ENCODE data around the gene ACE. TPM values are rescaled to one million over a fixed set of nuclear protein-coding genes. Genes with fewer than 3 reads are reported as not detected.
A peak's percentile ranks its signal among the peaks of the same experiment; 100 is the strongest.

ACE gene
- total and polyA plus RNA-seq, 10 donors, result 0.61 to 17.3 (median 8.2) TPM

DNA sequence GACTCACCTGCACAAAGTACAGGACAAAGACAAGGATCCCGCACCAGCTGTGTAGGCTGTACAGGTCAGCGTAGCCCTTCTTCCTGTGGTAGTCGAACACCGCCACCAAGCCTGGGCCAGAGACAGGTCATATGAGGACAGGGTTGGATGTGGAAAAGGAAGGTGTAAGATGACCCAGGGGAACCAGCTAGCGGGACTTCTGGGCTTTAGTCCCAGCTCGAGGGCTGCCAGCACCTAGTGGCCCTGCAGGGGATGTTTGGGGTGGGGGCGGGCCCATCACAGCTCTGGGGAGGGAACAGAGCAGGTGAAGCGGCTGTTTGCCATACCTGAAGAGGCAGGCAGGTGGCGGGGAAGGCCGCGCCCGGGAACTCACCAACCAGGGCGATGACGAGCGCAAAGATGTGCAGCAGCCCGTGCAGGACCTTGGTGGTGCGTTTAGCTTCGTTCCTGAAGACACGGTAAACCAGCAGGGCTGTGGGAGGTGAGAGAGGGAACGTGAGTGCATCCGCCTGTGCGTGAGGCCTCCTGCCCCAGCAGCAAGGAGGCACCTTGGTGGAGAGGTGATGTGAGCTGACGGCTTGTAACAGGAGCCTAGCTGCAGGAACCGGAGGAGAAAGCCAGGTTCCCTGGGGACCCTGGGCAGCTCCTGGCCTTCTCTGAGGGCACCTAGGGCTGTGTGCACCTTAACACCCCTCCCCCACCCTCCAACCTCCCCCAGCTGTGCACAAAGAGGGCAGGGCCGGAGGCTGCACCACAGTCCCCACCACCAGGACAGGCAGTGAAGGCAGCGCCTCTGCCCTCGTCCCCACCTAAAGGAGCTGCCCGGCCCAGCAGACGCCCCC, 41.0 kb upstream of the ACE start:
- TF ChIP-seq CTCF (IDR thresholded peaks at IDR 0.05 in 8 of 11, conservative IDR thresholded peaks at IDR 0.05 in 3 of 11) (peak in 1 of 11 experiments; percentile 5), POLR2A (IDR thresholded peaks at IDR 0.05) (no peak), POLR2AphosphoS5 (IDR thresholded peaks at IDR 0.05) (peak in 1 of 3 donors; percentile 5)
- H3K9me3 ChIP-seq, result no peaks in the 10 kb centered on the region
- H3K27ac ChIP-seq, result peak overlapping the region in 4 of 8 donors; percentile 22 to 47 (median 40)
- peaks cover 0 to 79% (median 57%) of the 10 kb centered on the region in 6 donors for H3K4me1 ChIP-seq
- WGBS, 5 donors, result 74 to 81% (median 80%) methylated on average over 24 to 29 of the region's 29 CpGs
- intact Hi-C loops (cut with DNase I; ENCODE audit: low total_unique reads), result no loop called here
- peaks cover 0 to 6% (median 0%) of the 10 kb centered on the region in 6 donors for H3K36me3 ChIP-seq
- DNase-seq, result no peak
- H3K4me3 ChIP-seq, result no peak overlapping the region
- peaks cover 0 to 7% (median 0%) of the 10 kb centered on the region in 7 donors for H3K27me3 ChIP-seq (replicated peaks in 1 of 7)

DNA sequence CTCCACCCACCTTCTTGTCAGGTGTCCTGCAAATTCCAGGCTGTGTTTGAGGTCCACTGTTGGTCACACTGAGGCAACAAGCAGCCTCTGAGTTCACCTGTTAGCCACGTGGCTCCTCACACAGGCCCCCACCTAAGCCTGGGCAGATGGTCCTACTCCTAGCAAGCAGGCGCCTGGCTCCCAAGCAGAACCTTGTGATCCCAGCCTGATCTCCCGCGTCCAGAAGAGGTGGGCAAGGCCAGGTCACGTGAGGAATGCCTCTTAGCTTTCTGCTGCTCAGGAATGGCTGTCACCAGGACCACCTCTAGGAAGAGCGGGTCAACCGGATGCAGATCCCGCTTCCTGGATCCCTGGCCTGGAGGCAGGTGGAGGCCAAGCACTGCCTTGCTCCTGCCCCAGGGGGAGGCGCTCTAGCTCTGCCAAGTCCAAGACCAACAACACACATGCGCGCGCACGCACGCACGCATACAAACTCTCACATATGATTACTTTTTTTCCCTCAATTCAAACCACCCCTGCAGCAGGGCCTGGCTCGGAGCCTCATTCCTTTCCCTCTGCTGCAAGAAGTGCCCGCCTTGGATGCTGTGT, 40.2 kb upstream of the ACE start:
- Histone ChIP-seq H3K27me3 (replicated peaks in 1 of 7) (peaks cover 0 to 7% (median 0%) of the 10 kb centered on the region in 7 donors), H3K36me3 (peaks cover 0 to 6% (median 0%) of the 10 kb centered on the region in 6 donors), H3K9me3 (no peaks in the 10 kb centered on the region), H3K27ac (no peak overlapping the region), H3K4me3 (no peak overlapping the region), H3K4me1 (peaks cover 0 to 79% (median 57%) of the 10 kb centered on the region in 6 donors)
- TF ChIP-seq POLR2A (IDR thresholded peaks at IDR 0.05) (no peak), POLR2AphosphoS5 (IDR thresholded peaks at IDR 0.05) (peak in 2 of 3 donors; percentile 34 to 58), CTCF (IDR thresholded peaks at IDR 0.05 in 8 of 11, conservative IDR thresholded peaks at IDR 0.05 in 3 of 11) (peak in 4 of 11 experiments; percentile 12 to 38 (median 15))
- intact Hi-C loops (cut with DNase I; ENCODE audit: low total_unique reads), result no loop called here
- WGBS, 5 donors, result 73 to 87% (median 84%) methylated on average over 12 to 17 of the region's 17 CpGs
- DNase-seq, result no peak

GRCh38 chr17:63437287-63438091, 39.4 kb upstream of the ACE start:
- Histone ChIP-seq H3K27me3 (replicated peaks in 1 of 7) (peaks cover 0 to 7% (median 0%) of the 10 kb centered on the region in 7 donors), H3K36me3 (peaks cover 0 to 6% (median 0%) of the 10 kb centered on the region in 6 donors), H3K27ac (peak overlapping the region in 1 of 8 donors; percentile 80), H3K4me3 (no peak overlapping the region), H3K9me3 (no peaks in the 10 kb centered on the region), H3K4me1 (peaks cover 0 to 79% (median 57%) of the 10 kb centered on the region in 6 donors)
- DNase-seq, result no peak
- intact Hi-C loops (cut with DNase I; ENCODE audit: low total_unique reads), result no loop called here
- WGBS, 5 donors, result 79 to 86% (median 82%) methylated on average over 17 to 55 of the region's 55 CpGs
- TF ChIP-seq POLR2A (IDR thresholded peaks at IDR 0.05) (no peak), POLR2AphosphoS5 (IDR thresholded peaks at IDR 0.05) (no peak)

Data from spleen (tissue), 11 donors.